Activated naive CD4-positive, alpha-beta T cell treated with anti-CD3 and anti-CD28 coated beads for 36 hours (primary cell): ENCODE measurements around the gene PLOD1. TPM values are rescaled to one million over a fixed set of nuclear protein-coding genes. Genes with fewer than 3 reads are reported as not detected.

ENCODE experiments used
- CTCF ChIA-PET: fragments of 350-600 bp; sonication (Branson Sonifier 250); formaldehyde crosslinking; loops from one replicate; lab custom pipeline; 2021; ENCODE audit warnings: antibody characterized with exemption; lab: Charles Lee
- DNase-seq: peaks from one replicate; pipeline ENCODE4 v3.0.0-alpha.2; 2020
- H3K27ac Mint-ChIP-seq: one replicate; pipeline ENCODE4 v1.8.0; 2021; ENCODE audit warnings: mild to moderate bottlenecking, mixed read lengths
- H3K27me3 Mint-ChIP-seq: one replicate; pipeline ENCODE4 v1.8.0; 2021; ENCODE audit warnings: low read depth, mixed read lengths
- H3K36me3 Mint-ChIP-seq: one replicate; pipeline ENCODE4 v1.8.0; 2021; ENCODE audit warnings: low read depth, mixed read lengths
- H3K4me1 Mint-ChIP-seq: one replicate; pipeline ENCODE4 v1.8.0; 2021; ENCODE audit warnings: low read depth, mixed read lengths
- H3K4me3 Mint-ChIP-seq: one replicate; pipeline ENCODE4 v1.8.0; 2021; ENCODE audit warnings: mild to moderate bottlenecking, moderate library complexity, mixed read lengths
- H3K9me3 Mint-ChIP-seq: one replicate; pipeline ENCODE4 v1.8.0; 2021; ENCODE audit warnings: mixed read lengths
- intact Hi-C: fragments of 100-400 bp; cut with micrococcal nuclease; formaldehyde crosslinking; loops from one replicate; pipeline ENCODE4 v1.15.1; 2023
- total RNA-seq, 2 experiments: library from RNA; stranded (reverse); gene quantifications; one replicate each; pipeline ENCODE4 v1.2.3, GENCODE V29; 2021

PLOD1 gene
- total RNA-seq, 2 experiments from 2014 or later, result 6.7 to 9.0 TPM

GRCh38 chr1:11951901-11952300 lies 17.4 kb downstream of the PLOD1 start:
- no peak overlapping the region for H3K4me3 Mint-ChIP-seq

DNA sequence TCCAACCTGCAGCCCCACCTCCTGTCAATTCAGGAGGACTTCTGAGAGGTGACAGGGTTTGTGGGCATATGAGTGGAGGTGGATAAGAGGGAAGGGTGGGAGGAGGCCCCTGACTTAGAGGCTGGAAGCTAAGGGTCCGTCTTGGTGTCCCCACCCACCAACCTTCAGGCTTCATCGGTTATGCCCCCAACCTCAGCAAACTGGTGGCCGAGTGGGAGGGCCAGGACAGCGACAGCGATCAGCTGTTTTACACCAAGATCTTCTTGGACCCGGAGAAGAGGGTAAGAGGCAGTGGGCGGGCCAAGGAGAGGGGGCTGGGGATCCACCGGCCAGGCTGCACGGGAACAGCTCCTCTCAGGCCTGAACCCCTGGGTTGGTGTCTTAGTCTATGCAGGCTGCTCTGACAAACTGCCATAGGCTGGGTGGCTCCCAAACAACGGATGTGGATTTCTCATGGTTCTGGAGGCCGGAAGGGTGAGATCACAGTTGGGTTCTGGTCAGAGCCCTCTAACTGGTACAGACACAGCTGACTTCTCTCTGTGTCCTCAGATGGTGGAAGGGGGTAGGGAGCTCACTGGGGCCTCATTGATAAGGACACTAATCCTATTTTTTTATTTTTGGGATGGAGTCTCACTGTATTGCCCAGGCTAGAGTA lies 18.1 kb downstream of the PLOD1 start:
- H3K27ac Mint-ChIP-seq, result no peak overlapping the region
- no peak overlapping the region for H3K4me3 Mint-ChIP-seq
- no peak for DNase-seq
- CTCF ChIA-PET, result interaction anchor here (1.0 kb wide), 1 partner anchor 21 kb away, joined by 3 read pairs; no protein-coding TSS in a partner anchor
- H3K9me3 Mint-ChIP-seq, result no peaks in the 10 kb centered on the region
- intact Hi-C loops, result no loop called here
- peaks cover 6% of the 10 kb centered on the region for H3K36me3 Mint-ChIP-seq
- H3K4me1 Mint-ChIP-seq, result no peaks in the 10 kb centered on the region
- no peaks in the 10 kb centered on the region for H3K27me3 Mint-ChIP-seq

More at GRCh38 chr1:11951901-11952300, 17.4 kb downstream of the PLOD1 start:
- CTCF ChIA-PET, result interaction anchor here (1.0 kb wide), 1 partner anchor 21 kb away, joined by 3 read pairs; no protein-coding TSS in a partner anchor
- no peak for DNase-seq
- intact Hi-C loops, result no loop called here
- Mint-ChIP-seq H3K9me3 (no peaks in the 10 kb centered on the region), H3K27me3 (no peaks in the 10 kb centered on the region), H3K4me1 (no peaks in the 10 kb centered on the region), H3K27ac (no peak overlapping the region), H3K36me3 (peaks cover 6% of the 10 kb centered on the region)

- H3K4me1 Mint-ChIP-seq, result no peaks in the 10 kb centered on the region
- DNase-seq, result no peak
- no peak overlapping the region for H3K4me3 Mint-ChIP-seq
- H3K36me3 Mint-ChIP-seq, result peaks cover 7% of the 10 kb centered on the region
- CTCF ChIA-PET, result no interaction called here
- no peaks in the 10 kb centered on the region for H3K27me3 Mint-ChIP-seq
- H3K9me3 Mint-ChIP-seq, result no peaks in the 10 kb centered on the region
- H3K27ac Mint-ChIP-seq, result no peak overlapping the region
- intact Hi-C loops, result no loop called here
These were observed 20.7 kb downstream of the PLOD1 start for GRCh38 chr1:11955221-11955620.

GRCh38 chr1:11957398-11957797 lies 22.9 kb downstream of the PLOD1 start:
- no peak for DNase-seq
- no peaks in the 10 kb centered on the region for H3K9me3 Mint-ChIP-seq
- intact Hi-C loops, result no loop called here
- no peak overlapping the region for H3K27ac Mint-ChIP-seq
- H3K4me3 Mint-ChIP-seq, result no peak overlapping the region
- CTCF ChIA-PET, result no interaction called here
- H3K27me3 Mint-ChIP-seq, result no peaks in the 10 kb centered on the region
- H3K4me1 Mint-ChIP-seq, result no peaks in the 10 kb centered on the region
- H3K36me3 Mint-ChIP-seq, result peaks cover 5% of the 10 kb centered on the region

- CTCF ChIA-PET, result no interaction called here
- Mint-ChIP-seq H3K9me3 (no peaks in the 10 kb centered on the region), H3K4me3 (no peak overlapping the region), H3K27ac (no peak overlapping the region), H3K4me1 (no peaks in the 10 kb centered on the region), H3K27me3 (no peaks in the 10 kb centered on the region), H3K36me3 (peaks cover 3% of the 10 kb centered on the region)
- no peak for DNase-seq
- intact Hi-C loops, result no loop called here
These were observed 23.4 kb downstream of the PLOD1 start for GRCh38 chr1:11957897-11958296.

GRCh38 chr1:11960276-11960675 lies 25.8 kb downstream of the PLOD1 start:
- H3K9me3 Mint-ChIP-seq, result no peaks in the 10 kb centered on the region
- H3K27ac Mint-ChIP-seq, result no peak overlapping the region
- CTCF ChIA-PET, result no interaction called here
- intact Hi-C loops, result no loop called here
- no peaks in the 10 kb centered on the region for H3K27me3 Mint-ChIP-seq
- H3K4me3 Mint-ChIP-seq, result no peak overlapping the region
- H3K4me1 Mint-ChIP-seq, result no peaks in the 10 kb centered on the region
- H3K36me3 Mint-ChIP-seq, result peaks cover 3% of the 10 kb centered on the region
- no peak for DNase-seq

GRCh38 chr1:11960715-11961114 lies 26.2 kb downstream of the PLOD1 start:
- H3K9me3 Mint-ChIP-seq, result no peaks in the 10 kb centered on the region
- intact Hi-C loops, result no loop called here
- CTCF ChIA-PET, result no interaction called here
- H3K27ac Mint-ChIP-seq, result no peak overlapping the region
- no peak overlapping the region for H3K4me3 Mint-ChIP-seq
- peaks cover 3% of the 10 kb centered on the region for H3K36me3 Mint-ChIP-seq
- no peak for DNase-seq
- H3K4me1 Mint-ChIP-seq, result no peaks in the 10 kb centered on the region
- H3K27me3 Mint-ChIP-seq, result no peaks in the 10 kb centered on the region

DNA sequence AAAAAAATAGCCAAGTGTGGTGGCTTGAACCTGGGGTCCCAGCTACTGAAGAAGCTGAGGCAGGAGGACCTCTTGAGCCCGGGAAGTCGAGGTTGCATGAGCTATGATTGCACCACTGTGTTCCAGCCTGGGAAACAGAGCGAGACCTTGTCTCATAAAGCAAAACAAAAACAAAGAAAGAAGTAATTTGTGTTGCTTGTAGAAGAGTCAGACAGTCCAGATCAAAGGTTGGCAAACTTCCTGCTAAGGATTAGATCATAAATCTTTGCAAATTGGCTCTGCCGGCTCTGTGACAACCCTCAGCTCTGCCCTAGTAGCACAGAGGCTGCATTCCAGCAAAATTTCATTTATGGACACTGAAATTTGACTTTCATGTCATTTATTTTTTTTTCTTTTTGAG lies 26.7 kb downstream of the PLOD1 start:
- Mint-ChIP-seq H3K4me1 (no peaks in the 10 kb centered on the region), H3K9me3 (no peaks in the 10 kb centered on the region), H3K27me3 (no peaks in the 10 kb centered on the region), H3K36me3 (peaks cover 3% of the 10 kb centered on the region), H3K27ac (no peak overlapping the region), H3K4me3 (no peak overlapping the region)
- DNase-seq, result no peak
- CTCF ChIA-PET, result no interaction called here
- intact Hi-C loops, result no loop called here

GRCh38 chr1:11963622-11964021 lies 29.1 kb downstream of the PLOD1 start:
- CTCF ChIA-PET, result no interaction called here
- Mint-ChIP-seq H3K4me1 (no peaks in the 10 kb centered on the region), H3K36me3 (peaks cover 3% of the 10 kb centered on the region), H3K27ac (no peak overlapping the region), H3K4me3 (no peak overlapping the region), H3K9me3 (no peaks in the 10 kb centered on the region), H3K27me3 (no peaks in the 10 kb centered on the region)
- no peak for DNase-seq
- intact Hi-C loops, result no loop called here

DNA sequence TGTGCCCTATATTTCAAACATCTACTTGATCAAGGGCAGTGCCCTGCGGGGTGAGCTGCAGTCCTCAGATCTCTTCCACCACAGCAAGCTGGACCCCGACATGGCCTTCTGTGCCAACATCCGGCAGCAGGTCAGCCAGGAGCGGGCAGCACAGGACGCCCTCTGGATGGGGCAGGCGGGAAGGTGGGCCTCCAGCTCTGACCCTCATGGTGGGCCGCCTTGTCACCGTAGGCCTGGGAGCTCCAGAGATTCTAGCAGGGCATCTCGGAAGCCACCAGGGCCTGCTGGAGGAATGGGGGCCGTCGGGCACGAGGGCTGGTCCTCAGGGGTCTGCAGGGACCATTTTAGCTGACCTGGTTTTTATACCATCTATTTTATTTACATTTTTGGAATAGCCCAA lies 30.1 kb downstream of the PLOD1 start:
- intact Hi-C loops, result loop anchor here (5.0 kb wide), 1 partner anchor 127 kb away; no protein-coding TSS in a partner anchor
- Mint-ChIP-seq H3K4me1 (no peaks in the 10 kb centered on the region), H3K36me3 (peaks cover 3% of the 10 kb centered on the region), H3K27ac (no peak overlapping the region), H3K27me3 (no peaks in the 10 kb centered on the region), H3K9me3 (no peaks in the 10 kb centered on the region), H3K4me3 (no peak overlapping the region)
- CTCF ChIA-PET, result no interaction called here
- DNase-seq, result no peak

- H3K4me1 Mint-ChIP-seq, result no peaks in the 10 kb centered on the region
- CTCF ChIA-PET, result interaction anchor here (1.1 kb wide), 1 partner anchor 130 kb away, joined by 4 read pairs; no protein-coding TSS in a partner anchor
- no peak overlapping the region for H3K27ac Mint-ChIP-seq
- H3K4me3 Mint-ChIP-seq, result no peak overlapping the region
- DNase-seq, result no peak
- intact Hi-C loops, result loop anchor here (5.0 kb wide), 1 partner anchor 130 kb away; no protein-coding TSS in a partner anchor
- H3K9me3 Mint-ChIP-seq, result no peaks in the 10 kb centered on the region
- H3K27me3 Mint-ChIP-seq, result no peaks in the 10 kb centered on the region
- H3K36me3 Mint-ChIP-seq, result no peaks in the 10 kb centered on the region
These were observed 32.6 kb downstream of the PLOD1 start for GRCh38 chr1:11967028-11967547.

- Mint-ChIP-seq H3K4me3 (no peak overlapping the region), H3K27ac (no peak overlapping the region), H3K9me3 (no peaks in the 10 kb centered on the region), H3K36me3 (peaks cover 5% of the 10 kb centered on the region), H3K27me3 (no peaks in the 10 kb centered on the region), H3K4me1 (peaks cover 3% of the 10 kb centered on the region)
- CTCF ChIA-PET, result no interaction called here
- intact Hi-C loops, result no loop called here
- DNase-seq, result no peak
These were observed 36.1 kb downstream of the PLOD1 start for GRCh38 chr1:11970441-11971185.
